LNCaP clone FGC (cell line): ENCODE measurements around the gene ZNF547.

Experiments used
- DNase-seq: peaks from one replicate; pipeline ENCODE4 v3.0.0-alpha.2; 2011; ENCODE audit warnings: low read depth
- H3K4me3 ChIP-seq: 2 replicates; pipeline ENCODE4 v1.5.1; 2011; ENCODE audit warnings: mild to moderate bottlenecking, low read depth, low read length, control low read depth
- TF ChIP-seq, protein P1 (sequence below): IDR thresholded peaks from 2 replicates; pipeline ENCODE4 v1.5.1; 2012; ENCODE audit warnings: mild to moderate bottlenecking; ENCODE audit not compliant: control insufficient read depth, insufficient read depth; ENCODE audit errors: extremely low read depth

ZNF547 gene

DNA sequence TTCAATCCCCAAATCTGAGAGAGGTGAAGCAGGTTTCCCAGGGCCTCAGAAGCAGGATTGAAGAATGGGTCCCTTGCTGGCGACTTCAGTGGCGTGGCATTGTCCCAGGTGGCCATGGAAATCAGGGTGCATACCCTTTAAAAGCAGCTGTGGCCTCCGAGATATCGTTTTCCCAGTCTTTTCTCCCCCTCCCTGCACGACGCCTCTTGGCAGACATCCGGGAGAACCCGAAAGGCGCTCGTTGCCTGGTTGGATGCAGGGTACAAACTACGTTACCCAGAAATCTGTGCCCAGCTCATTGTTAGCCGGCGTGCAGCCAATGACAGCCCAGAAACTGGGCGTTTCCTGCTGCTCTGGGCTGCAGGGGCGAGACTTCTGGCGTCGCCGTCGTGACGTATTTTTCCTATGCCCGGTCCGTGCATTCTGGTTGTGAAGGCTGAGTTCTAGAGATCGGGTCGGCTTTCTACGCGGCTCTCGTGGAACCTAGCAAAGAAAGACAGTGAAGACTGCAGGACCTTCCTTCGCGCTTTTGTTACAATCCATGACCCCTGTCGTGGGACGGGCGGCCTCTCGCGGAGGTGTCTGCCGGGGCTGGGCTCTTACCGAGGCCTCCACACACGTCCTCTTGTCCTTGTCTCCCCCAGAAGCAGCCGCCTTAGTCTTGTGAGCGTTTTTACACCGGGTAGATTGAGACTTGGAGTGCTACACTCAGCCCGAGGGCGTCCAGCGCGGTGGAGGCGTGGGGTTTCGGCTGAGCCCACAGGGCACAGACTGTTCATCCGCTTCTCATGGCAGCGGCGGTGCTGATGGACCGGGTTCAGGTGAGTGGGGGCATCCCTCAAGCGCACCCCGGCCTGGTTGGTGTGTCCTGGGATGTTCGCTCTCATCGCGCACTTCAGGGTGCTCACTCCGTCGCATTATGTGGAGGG lies 12.2 kb upstream of the ZNF547 start, which contains the start of gene ZNF304:
Gene ZNF304, plus strand, starts transcription at position 395 of the 929 bp plus-strand sequence. Its CDS starts 394 bp downstream, at position 789.
- peak within 1 kb of the TSS; percentile 99 for H3K4me3 ChIP-seq
- peak; percentile 89 for DNase-seq
- TF ChIP-seq, protein P1, sequence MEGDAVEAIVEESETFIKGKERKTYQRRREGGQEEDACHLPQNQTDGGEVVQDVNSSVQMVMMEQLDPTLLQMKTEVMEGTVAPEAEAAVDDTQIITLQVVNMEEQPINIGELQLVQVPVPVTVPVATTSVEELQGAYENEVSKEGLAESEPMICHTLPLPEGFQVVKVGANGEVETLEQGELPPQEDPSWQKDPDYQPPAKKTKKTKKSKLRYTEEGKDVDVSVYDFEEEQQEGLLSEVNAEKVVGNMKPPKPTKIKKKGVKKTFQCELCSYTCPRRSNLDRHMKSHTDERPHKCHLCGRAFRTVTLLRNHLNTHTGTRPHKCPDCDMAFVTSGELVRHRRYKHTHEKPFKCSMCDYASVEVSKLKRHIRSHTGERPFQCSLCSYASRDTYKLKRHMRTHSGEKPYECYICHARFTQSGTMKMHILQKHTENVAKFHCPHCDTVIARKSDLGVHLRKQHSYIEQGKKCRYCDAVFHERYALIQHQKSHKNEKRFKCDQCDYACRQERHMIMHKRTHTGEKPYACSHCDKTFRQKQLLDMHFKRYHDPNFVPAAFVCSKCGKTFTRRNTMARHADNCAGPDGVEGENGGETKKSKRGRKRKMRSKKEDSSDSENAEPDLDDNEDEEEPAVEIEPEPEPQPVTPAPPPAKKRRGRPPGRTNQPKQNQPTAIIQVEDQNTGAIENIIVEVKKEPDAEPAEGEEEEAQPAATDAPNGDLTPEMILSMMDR: no peak

DNA sequence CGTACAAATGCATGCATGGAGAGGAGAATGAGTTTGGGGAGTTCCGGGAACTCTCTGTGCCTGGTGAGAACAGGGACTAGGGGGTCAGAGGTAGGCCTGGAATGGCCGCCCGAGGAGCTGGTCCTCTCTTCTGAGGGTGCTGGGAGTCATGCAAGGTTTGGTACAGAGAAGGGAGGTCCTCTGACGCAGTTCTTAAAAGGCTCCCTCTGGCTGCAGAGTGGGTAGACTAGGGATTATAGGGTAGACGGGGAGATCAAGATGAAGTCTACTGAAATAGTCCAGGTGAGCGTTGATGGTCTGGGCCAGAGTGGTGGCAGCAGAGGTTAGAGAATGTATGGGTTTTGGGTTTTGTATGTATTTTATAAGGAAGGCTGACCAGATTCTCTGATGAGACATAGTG lies 11.5 kb upstream of the ZNF547 start:
- TF ChIP-seq, protein P1: no peak
- no peak for DNase-seq

DNA sequence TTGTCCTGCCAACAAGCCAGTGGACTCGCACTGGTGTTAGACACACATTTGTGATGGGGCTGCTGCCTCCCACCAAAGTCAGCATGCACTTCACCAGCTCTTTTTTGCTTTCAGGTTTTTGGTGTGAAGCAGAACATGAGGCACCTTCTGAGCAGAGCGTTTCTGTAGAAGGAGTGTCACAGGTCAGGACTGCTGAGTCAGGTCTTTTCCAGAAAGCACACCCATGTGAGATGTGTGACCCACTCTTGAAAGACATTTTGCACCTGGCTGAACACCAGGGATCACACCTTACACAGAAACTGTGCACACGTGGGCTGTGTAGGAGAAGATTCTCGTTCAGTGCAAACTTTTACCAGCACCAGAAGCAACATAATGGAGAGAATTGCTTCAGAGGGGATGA lies 7.4 kb upstream of the ZNF547 start:
- TF ChIP-seq, protein P1: no peak
- no peak for DNase-seq
- H3K4me3 ChIP-seq: no peak overlapping the region

More for the DNA sequence above, 11.5 kb upstream of the ZNF547 start:
- peak overlapping the region; percentile 99 for H3K4me3 ChIP-seq

DNA sequence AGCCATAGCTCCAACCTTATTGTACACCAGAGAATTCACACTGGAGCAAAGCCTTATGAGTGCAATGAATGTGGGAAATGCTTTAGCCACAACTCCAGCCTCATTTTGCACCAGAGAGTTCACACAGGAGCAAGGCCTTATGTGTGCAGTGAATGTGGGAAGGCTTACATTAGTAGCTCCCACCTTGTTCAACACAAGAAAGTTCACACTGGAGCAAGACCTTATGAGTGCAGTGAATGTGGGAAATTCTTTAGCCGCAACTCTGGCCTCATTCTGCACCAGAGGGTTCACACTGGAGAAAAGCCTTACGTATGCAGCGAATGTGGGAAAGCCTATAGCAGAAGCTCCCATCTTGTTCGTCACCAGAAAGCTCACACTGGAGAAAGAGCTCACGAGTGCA lies 5.9 kb upstream of the ZNF547 start:
- no peak for DNase-seq
- no peak overlapping the region for H3K4me3 ChIP-seq
- TF ChIP-seq, protein P1: no peak

DNA sequence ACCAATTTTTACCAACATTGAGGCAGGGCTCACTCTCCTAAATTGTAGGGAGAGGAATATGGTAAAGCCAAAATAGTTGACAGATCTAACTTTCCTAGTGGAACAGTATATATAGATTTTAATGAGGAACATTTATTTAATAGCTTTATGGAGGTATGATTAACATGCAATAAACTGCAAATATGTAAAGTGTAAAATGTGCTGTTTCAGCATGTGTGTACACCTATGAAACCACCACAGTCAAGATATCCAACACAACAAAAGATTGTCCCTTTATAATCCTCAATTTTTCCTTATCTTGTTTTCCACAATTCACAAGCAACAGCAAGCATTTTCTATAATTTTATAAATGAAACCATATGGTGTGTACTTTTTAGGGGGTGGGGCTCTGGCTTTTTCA lies 4.1 kb upstream of the ZNF547 start:
- no peak overlapping the region for H3K4me3 ChIP-seq
- TF ChIP-seq, protein P1: no peak
- no peak for DNase-seq

DNA sequence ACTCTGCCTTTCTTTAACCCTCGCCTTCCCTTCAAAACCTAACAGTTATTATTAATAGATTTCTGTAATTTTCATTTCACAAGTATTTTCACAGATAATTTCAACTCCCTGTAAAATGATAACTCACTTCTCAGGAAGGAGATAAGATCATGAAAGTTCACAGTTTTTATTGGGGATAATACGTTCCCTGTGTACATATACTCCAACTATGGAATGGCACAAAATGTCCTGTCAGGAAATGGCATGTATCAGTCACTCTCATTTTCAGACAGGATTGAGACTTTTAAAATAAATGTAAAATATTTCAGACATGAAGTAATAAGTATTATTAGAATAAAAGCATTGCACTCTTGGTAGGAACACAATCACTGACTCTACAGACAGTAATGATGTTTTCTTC lies 932 bp upstream of the ZNF547 start:
- H3K4me3 ChIP-seq: peak overlapping the region; percentile 94
- TF ChIP-seq, protein P1: no peak
- DNase-seq: peak; percentile 65
